ENCODE measurements around the gene AACS. TPM values are rescaled to one million over a fixed set of nuclear protein-coding genes. Genes with fewer than 3 reads are reported as not detected.

The AACS gene
- total and polyA plus RNA-seq, 2 of the 13 experiments (the other 11 are each of a cell fraction or from before 2014, with no cell fraction given) = 23.3 to 28.8 TPM

DNA sequence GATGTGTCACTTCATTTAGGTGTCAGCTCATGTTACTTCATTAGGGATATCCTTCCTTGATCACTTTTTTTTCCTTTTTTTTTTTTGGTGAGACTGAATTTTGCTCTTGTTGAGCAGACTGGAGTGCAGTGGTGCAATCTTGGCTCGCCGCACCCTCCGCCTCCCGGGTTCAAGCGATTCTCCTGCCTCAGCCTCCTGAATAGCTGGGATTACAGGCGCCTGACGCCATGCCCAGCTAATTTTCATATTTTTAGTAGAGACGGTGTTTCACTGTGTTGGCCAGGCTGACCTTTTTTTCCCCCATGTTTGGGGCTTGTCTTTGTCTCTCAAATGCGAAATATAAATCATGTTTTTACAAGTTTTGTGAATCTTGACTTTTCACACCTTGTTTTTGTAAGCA, 9.6 kb upstream of the AACS start:
- no peak overlapping the region for H2AFZ ChIP-seq (ENCODE audit: low read length)
- TF ChIP-seq, protein P1, sequence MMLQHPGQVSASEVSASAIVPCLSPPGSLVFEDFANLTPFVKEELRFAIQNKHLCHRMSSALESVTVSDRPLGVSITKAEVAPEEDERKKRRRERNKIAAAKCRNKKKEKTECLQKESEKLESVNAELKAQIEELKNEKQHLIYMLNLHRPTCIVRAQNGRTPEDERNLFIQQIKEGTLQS (CRISPR knock-in tag; IDR thresholded peaks at IDR 0.05) = no peak
- TF ChIP-seq ZNF672 (CRISPR knock-in tag; IDR thresholded peaks at IDR 0.05) (no peak), ZBTB10 (CRISPR knock-in tag; IDR thresholded peaks at IDR 0.05; ENCODE audit: borderline replicate concordance) (no peak)
- peaks cover 13% of the 10 kb centered on the region; the same call in 1 of the 2 replicates for H3K4me1 ChIP-seq (ENCODE audit: insufficient read depth, low read length)
- no TSS peak for BruUV-seq (replicated peaks)
- ChIA-PET CTCF (ENCODE audit: low intra/inter-chr PET ratio, low total read pairs) (no interaction called here), POLR2A (no interaction called here)
- ATAC-seq (no peak), DNase-seq (ENCODE audit: low spot score) (no peak), FAIRE-seq (no peak)
- 76% methylated on average over 9 of the region's 9 CpGs for WGBS (ENCODE audit: low lambda C conversion rate)
- in situ Hi-C loops (cut with HindIII; ENCODE audit: extremely low pct_ligation_motif_present, low pct_unique_long_range_greater_than_20kb) = no loop called here
- H3K9me3 ChIP-seq (ENCODE audit: low read length) = no peaks in the 10 kb centered on the region
- no peaks in the 10 kb centered on the region for H3K36me3 ChIP-seq (replicated peaks in 1 of 2; ENCODE audit: control insufficient read depth in 1 of 2, insufficient read depth in 2 of 2, low read length in 2 of 2)
- H4K20me1 ChIP-seq (ENCODE audit: insufficient read depth, low read length) = no peaks in the 10 kb centered on the region
- H3K4me3 ChIP-seq (replicated peaks in 1 of 3; ENCODE audit: insufficient read depth in 1 of 3, low read depth in 2 of 3, low read length in 3 of 3) = no peak overlapping the region
- H3K9ac ChIP-seq (ENCODE audit: insufficient read depth, low read depth, low read length) = no peak overlapping the region
- no peaks in the 10 kb centered on the region for H3K79me2 ChIP-seq (ENCODE audit: insufficient read depth, low read length)
- intact Hi-C loops (cut with micrococcal nuclease; ENCODE audit: unreplicated experiment) = no loop called here
- no peak overlapping the region for H3K4me2 ChIP-seq (ENCODE audit: low read depth, low read length)
- H3K27ac ChIP-seq (ENCODE audit: extremely low read length, insufficient read depth, low read length) = no peak overlapping the region
- no peaks in the 10 kb centered on the region for H3K27me3 ChIP-seq (ENCODE audit: control insufficient read depth in 1 of 2, insufficient read depth in 2 of 2, low read length in 2 of 2)

GRCh38 chr12:125056306-125056705, 8.9 kb upstream of the AACS start:
- TF ChIP-seq, protein P2, sequence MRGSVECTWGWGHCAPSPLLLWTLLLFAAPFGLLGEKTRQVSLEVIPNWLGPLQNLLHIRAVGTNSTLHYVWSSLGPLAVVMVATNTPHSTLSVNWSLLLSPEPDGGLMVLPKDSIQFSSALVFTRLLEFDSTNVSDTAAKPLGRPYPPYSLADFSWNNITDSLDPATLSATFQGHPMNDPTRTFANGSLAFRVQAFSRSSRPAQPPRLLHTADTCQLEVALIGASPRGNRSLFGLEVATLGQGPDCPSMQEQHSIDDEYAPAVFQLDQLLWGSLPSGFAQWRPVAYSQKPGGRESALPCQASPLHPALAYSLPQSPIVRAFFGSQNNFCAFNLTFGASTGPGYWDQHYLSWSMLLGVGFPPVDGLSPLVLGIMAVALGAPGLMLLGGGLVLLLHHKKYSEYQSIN (CRISPR knock-in tag; IDR thresholded peaks at IDR 0.05; ENCODE audit: borderline replicate concordance) = no peak
- no peaks in the 10 kb centered on the region for H3K79me2 ChIP-seq (ENCODE audit: insufficient read depth, low read length)
- peaks cover 13% of the 10 kb centered on the region; the same call in 1 of the 2 replicates for H3K4me1 ChIP-seq (ENCODE audit: insufficient read depth, low read length)
- no peaks in the 10 kb centered on the region for H4K20me1 ChIP-seq (ENCODE audit: insufficient read depth, low read length)
- no peaks in the 10 kb centered on the region for H3K36me3 ChIP-seq (replicated peaks in 1 of 2; ENCODE audit: control insufficient read depth in 1 of 2, insufficient read depth in 2 of 2, low read length in 2 of 2)
- ATAC-seq = peak; percentile 28; the same call in 2 of the 3 replicates
- no peak overlapping the region for H3K27ac ChIP-seq (ENCODE audit: extremely low read length, insufficient read depth, low read length)
- DNase-seq (ENCODE audit: low spot score) = no peak
- FAIRE-seq = no peak
- ChIA-PET CTCF (ENCODE audit: low intra/inter-chr PET ratio, low total read pairs) (no interaction called here), POLR2A (no interaction called here)
- no peak overlapping the region for H3K9ac ChIP-seq (ENCODE audit: insufficient read depth, low read depth, low read length)
- peak overlapping the region; percentile 56 for H3K4me2 ChIP-seq (ENCODE audit: low read depth, low read length)
- H3K27me3 ChIP-seq (ENCODE audit: control insufficient read depth in 1 of 2, insufficient read depth in 2 of 2, low read length in 2 of 2) = no peaks in the 10 kb centered on the region
- peak overlapping the region; percentile 44 for H2AFZ ChIP-seq (ENCODE audit: low read length)
- BruUV-seq (replicated peaks) = no TSS peak
- H3K9me3 ChIP-seq (ENCODE audit: low read length) = no peaks in the 10 kb centered on the region
- no peak overlapping the region for H3K4me3 ChIP-seq (replicated peaks in 1 of 3; ENCODE audit: insufficient read depth in 1 of 3, low read depth in 2 of 3, low read length in 3 of 3)
- WGBS (ENCODE audit: low lambda C conversion rate) = 77% methylated on average over 12 of the region's 14 CpGs
- intact Hi-C loops (cut with micrococcal nuclease; ENCODE audit: unreplicated experiment) (no loop called here), in situ Hi-C loops (cut with HindIII; ENCODE audit: extremely low pct_ligation_motif_present, low pct_unique_long_range_greater_than_20kb) (no loop called here)
